ENCODE results near the gene KCNS1.

- TF ChIP-seq GATA3 (IDR thresholded peaks at IDR 0.05; ENCODE audit: low read depth, low read length) (no peak), GATA2 (IDR thresholded peaks at IDR 0.05; ENCODE audit: low read depth, low read length) (no peak)
Observed at GRCh38 chr20:45053430-45054351, 47.2 kb downstream of the KCNS1 start.

All from SH-SY5Y (cell line).